ENCODE measurements around the gene SGTB. TPM values are rescaled to one million over a fixed set of nuclear protein-coding genes. Genes with fewer than 3 reads are reported as not detected.

The SGTB gene
- 1 to 10 TPM; 3.6 to 6.6 (median 4.3) TPM for total RNA-seq

- intact Hi-C loops (cut with DNase I; ENCODE audit: low total_unique reads) = loop anchor here (1.0 to 5.0 kb wide), 4 partner anchors 95 to 420 kb away; partner anchors contain the start of genes CENPK, ERBIN, PPWD1 and SHLD3
- H3K4me1 ChIP-seq = peaks cover 28 to 52% of the 10 kb centered on the region in 2 donors
- in situ Hi-C loops (cut with MboI; ENCODE audit: low sequenced_read_pairs in 4 of 4) = loop anchor here in 1 of 4 donors (10.0 kb wide), 1 partner anchor 423 kb away; the partner anchor contains the start of gene SREK1
- H3K27me3 ChIP-seq = no peaks in the 10 kb centered on the region
- H3K36me3 ChIP-seq = no peaks in the 10 kb centered on the region
- H3K27ac ChIP-seq = peak within 1 kb of the TSS; percentile 85 to 90 (median 88)
- ATAC-seq (peak; percentile 86 to 91), DNase-seq (peak; percentile 74 to 79)
- peak within 1 kb of the TSS; percentile 88 to 100 (median 93) for H3K4me3 ChIP-seq
- TF ChIP-seq CTCF (IDR thresholded peaks at IDR 0.05 in 4 of 5, conservative IDR thresholded peaks at IDR 0.05 in 1 of 5) (no peak), POLR2A (IDR thresholded peaks at IDR 0.05) (peak; percentile 63 to 72)
- H3K9me3 ChIP-seq = no peaks in the 10 kb centered on the region
Observed at GRCh38 chr5:65721720-65722574, at the start of gene SGTB, which contains the start of gene NLN. SGTB (minus strand) TSS chr5:65722109; CDS start chr5:65720807, 1,302 bp downstream. NLN (plus strand) TSS chr5:65722205; CDS start chr5:65722374, 169 bp downstream.

- TF ChIP-seq POLR2A (IDR thresholded peaks at IDR 0.05) = no peak
- TF ChIP-seq CTCF (IDR thresholded peaks at IDR 0.05 in 4 of 5, conservative IDR thresholded peaks at IDR 0.05 in 1 of 5) = no peak
- in situ Hi-C loops (cut with MboI; ENCODE audit: low sequenced_read_pairs in 4 of 4) (no loop called here), intact Hi-C loops (cut with DNase I; ENCODE audit: low total_unique reads) (no loop called here)
- ATAC-seq (no peak), DNase-seq (no peak)
- no peaks in the 10 kb centered on the region for H3K27me3 ChIP-seq
- H3K4me1 ChIP-seq = peaks cover 12 to 17% of the 10 kb centered on the region in 2 donors
- no peaks in the 10 kb centered on the region for H3K36me3 ChIP-seq
- no peak overlapping the region for H3K27ac ChIP-seq
- H3K9me3 ChIP-seq = no peaks in the 10 kb centered on the region
- H3K4me3 ChIP-seq = no peak overlapping the region
Observed at GRCh38 chr5:65771266-65771665, 49.4 kb upstream of the SGTB start.

GRCh38 chr5:65769539-65769938 lies 47.6 kb upstream of the SGTB start:
- Histone ChIP-seq H3K4me3 (no peak overlapping the region), H3K4me1 (peaks cover 12 to 17% of the 10 kb centered on the region in 2 donors), H3K27ac (no peak overlapping the region), H3K9me3 (no peaks in the 10 kb centered on the region), H3K36me3 (no peaks in the 10 kb centered on the region), H3K27me3 (no peaks in the 10 kb centered on the region)
- DNase-seq (no peak), ATAC-seq (peak in 1 of 2 donors; percentile 48)
- intact Hi-C loops (cut with DNase I; ENCODE audit: low total_unique reads) = loop anchor here (10.0 kb wide), 1 partner anchor 375 kb away; the partner anchor contains the start of gene SREK1
- TF ChIP-seq CTCF (IDR thresholded peaks at IDR 0.05 in 4 of 5, conservative IDR thresholded peaks at IDR 0.05 in 1 of 5) = no peak
- TF ChIP-seq POLR2A (IDR thresholded peaks at IDR 0.05) = no peak
- in situ Hi-C loops (cut with MboI; ENCODE audit: low sequenced_read_pairs in 4 of 4) = no loop called here

GRCh38 chr5:65768723-65769346 lies 46.9 kb upstream of the SGTB start:
- TF ChIP-seq CTCF (IDR thresholded peaks at IDR 0.05 in 4 of 5, conservative IDR thresholded peaks at IDR 0.05 in 1 of 5) (no peak), POLR2A (IDR thresholded peaks at IDR 0.05) (no peak)
- DNase-seq (no peak), ATAC-seq (no peak)
- intact Hi-C loops (cut with DNase I; ENCODE audit: low total_unique reads) (loop anchor here (10.0 kb wide), 1 partner anchor 376 kb away; the partner anchor contains the start of gene SREK1), in situ Hi-C loops (cut with MboI; ENCODE audit: low sequenced_read_pairs in 4 of 4) (no loop called here)
- no peaks in the 10 kb centered on the region for H3K27me3 ChIP-seq
- H3K27ac ChIP-seq = no peak overlapping the region
- H3K4me3 ChIP-seq = no peak overlapping the region
- H3K4me1 ChIP-seq = peaks cover 12 to 17% of the 10 kb centered on the region in 2 donors
- H3K9me3 ChIP-seq = no peaks in the 10 kb centered on the region
- H3K36me3 ChIP-seq = no peaks in the 10 kb centered on the region
